ACC112 (cell line): ENCODE measurements around the gene DIAPH3.

ENCODE experiments used
- H2AFZ ChIP-seq: fragments of 200-600 bp; sonication (generic); one replicate; pipeline ENCODE4 v1.6.0; 2017; ENCODE audit warnings: antibody characterized with exemption, low read length; ENCODE audit not compliant: unreplicated experiment
- H3K27ac ChIP-seq: fragments of 200-600 bp; sonication (generic); 2 replicates; pipeline ENCODE4 v1.5.1; 2014; ENCODE audit warnings: low read depth, mild to moderate bottlenecking, antibody characterized with exemption, low read length, moderate library complexity
- H3K27me3 ChIP-seq: fragments of 200-600 bp; sonication (generic); 2 replicates; pipeline ENCODE4 v1.6.1; 2014; ENCODE audit warnings: mild to moderate bottlenecking, antibody characterized with exemption, low read length, moderate library complexity, mixed read lengths; ENCODE audit not compliant: insufficient read depth
- H3K36me3 ChIP-seq: fragments of 200-600 bp; sonication (generic); 2 replicates; pipeline ENCODE4 v1.6.1; 2016; ENCODE audit warnings: mild to moderate bottlenecking, antibody characterized with exemption, low read length, moderate library complexity, mixed read lengths; ENCODE audit not compliant: insufficient read depth
- H3K4me1 ChIP-seq: fragments of 200-600 bp; sonication (generic); one replicate; pipeline ENCODE4 v1.6.1; 2016; ENCODE audit warnings: low read length, mixed read lengths; ENCODE audit not compliant: insufficient read depth, unreplicated experiment, control insufficient read depth
- H3K4me3 ChIP-seq: fragments of 200-600 bp; sonication (generic); 2 replicates; pipeline ENCODE4 v1.5.1; 2014; ENCODE audit warnings: mild to moderate bottlenecking, low read depth, low read length
- H3K79me2 ChIP-seq: fragments of 200-600 bp; sonication (generic); one replicate; pipeline ENCODE4 v1.6.0; 2016; ENCODE audit warnings: low read length; ENCODE audit not compliant: control insufficient read depth, unreplicated experiment, insufficient read depth

Gene DIAPH3

DNA sequence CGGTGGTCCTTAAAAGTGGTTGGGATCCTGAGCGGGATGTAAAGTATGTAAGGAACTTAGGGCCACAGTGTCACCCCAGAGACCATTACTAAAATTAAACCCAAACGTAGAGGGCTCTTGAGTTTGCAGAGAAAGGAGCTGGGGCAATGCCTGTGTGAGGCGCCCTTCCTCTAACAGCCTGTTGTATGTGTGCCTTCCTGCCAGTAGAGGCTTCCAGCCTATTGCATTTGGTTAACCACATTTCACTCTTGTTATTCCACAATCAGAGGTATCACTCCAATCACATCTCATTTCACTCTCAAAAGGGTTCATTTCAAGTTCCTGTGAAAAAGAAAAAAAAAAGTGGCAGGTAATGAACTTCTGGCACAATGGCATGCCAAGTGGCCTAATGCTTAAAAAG lies 29.4 kb downstream of the DIAPH3 start:
- no peaks in the 10 kb centered on the region for H3K27me3 ChIP-seq
- H3K79me2 ChIP-seq = peaks cover 68% of the 10 kb centered on the region
- peaks cover 26% of the 10 kb centered on the region for H3K36me3 ChIP-seq
- H3K4me3 ChIP-seq = peak overlapping the region; percentile 20; the same call in 1 of the 2 replicates
- peaks cover 19% of the 10 kb centered on the region for H3K4me1 ChIP-seq
- no peak overlapping the region for H2AFZ ChIP-seq
- no peak overlapping the region for H3K27ac ChIP-seq

DNA sequence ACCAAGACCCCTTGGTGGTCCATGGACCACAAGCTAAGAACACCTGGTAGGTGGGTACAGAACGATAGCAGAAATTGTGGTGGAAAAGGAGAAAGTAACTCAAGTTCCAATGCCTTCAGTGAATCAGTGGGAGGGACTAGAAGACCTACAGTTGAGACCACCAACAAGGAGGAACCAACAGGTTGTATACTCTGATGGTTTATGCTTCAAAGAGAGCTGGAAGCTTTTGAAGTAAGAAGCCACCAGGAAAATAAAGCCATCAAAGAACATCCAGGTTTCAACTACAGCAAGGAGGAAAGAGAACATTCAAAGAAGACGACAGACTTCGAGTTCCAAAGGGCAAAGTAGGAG lies 42.4 kb downstream of the DIAPH3 start:
- no peaks in the 10 kb centered on the region for H3K4me1 ChIP-seq
- H3K4me3 ChIP-seq = no peak overlapping the region
- peaks cover 17% of the 10 kb centered on the region for H3K79me2 ChIP-seq
- H3K27me3 ChIP-seq = no peaks in the 10 kb centered on the region
- H3K27ac ChIP-seq = no peak overlapping the region
- H3K36me3 ChIP-seq = peaks cover 5% of the 10 kb centered on the region
- H2AFZ ChIP-seq = no peak overlapping the region

DNA sequence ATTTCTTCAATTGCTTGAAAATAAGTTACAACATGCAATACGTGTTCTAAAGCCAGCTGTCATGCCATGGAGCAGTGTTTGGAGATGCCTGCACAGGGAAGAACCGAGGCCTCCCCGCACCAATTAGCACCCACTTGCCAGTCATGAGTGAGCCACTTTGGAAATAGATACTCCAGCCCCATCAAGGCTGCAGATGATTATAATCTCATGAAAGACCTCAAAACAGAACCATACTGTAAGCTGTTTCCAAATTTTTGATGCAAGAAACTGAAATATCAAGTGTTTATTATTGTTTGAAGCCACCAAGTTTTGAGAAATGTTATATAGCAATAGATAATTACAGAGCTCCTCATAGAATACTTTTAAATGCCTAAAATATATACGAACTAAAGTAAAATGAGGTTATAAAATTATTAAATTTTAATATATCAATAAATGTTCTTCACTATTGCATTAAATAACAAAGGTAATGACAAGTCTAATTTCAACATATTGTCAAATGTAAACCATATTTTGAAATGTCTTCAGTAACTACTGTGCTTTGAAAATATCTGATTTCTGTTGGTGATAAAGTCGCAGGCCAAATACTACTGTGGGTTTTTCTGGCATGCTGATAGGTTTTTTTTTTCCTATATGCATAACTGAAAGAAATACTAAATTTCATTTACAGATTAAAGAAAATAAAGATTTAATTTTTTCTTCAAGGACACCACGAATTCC lies 43.0 kb downstream of the DIAPH3 start:
- Histone ChIP-seq H3K4me3 (no peak overlapping the region), H3K4me1 (no peaks in the 10 kb centered on the region), H2AFZ (no peak overlapping the region), H3K27ac (no peak overlapping the region), H3K27me3 (no peaks in the 10 kb centered on the region), H3K79me2 (peaks cover 22% of the 10 kb centered on the region), H3K36me3 (peaks cover 5% of the 10 kb centered on the region)

DNA sequence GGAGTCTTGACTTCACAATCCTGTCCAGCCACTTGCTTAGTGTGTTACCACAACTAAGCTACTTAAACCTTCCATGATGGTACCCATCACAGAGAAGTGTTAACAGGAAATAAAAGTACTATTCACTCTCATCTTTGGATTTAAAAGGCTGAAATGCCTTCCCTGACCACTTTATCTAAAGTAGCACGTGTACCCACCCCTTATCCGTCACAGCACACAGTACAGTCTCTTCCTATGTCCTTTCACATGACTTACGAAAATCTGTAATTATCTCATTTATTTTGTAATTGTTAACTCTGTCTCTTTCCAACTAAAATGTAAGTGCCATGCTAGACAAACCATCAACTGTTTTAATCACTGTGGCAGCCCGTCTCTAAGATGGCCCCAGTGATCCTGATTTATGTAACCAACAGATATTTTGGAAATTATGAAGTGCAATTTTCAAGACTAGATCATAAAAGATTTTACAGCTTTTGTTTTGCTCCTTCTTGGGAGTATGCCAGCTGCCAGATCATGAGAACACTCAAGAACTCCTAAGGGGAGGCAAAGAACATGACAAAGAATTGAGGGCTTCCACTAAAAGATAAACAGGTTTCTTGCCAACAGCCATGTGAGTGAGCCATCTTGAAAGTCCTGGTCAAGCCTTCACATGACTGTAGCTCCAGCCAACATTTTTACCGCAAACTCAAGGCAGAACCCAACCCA lies 44.9 kb downstream of the DIAPH3 start:
- H3K27ac ChIP-seq = no peak overlapping the region
- no peak overlapping the region for H3K4me3 ChIP-seq
- H3K4me1 ChIP-seq = no peaks in the 10 kb centered on the region
- H2AFZ ChIP-seq = no peak overlapping the region
- H3K27me3 ChIP-seq = no peaks in the 10 kb centered on the region
- peaks cover 35% of the 10 kb centered on the region for H3K79me2 ChIP-seq
- peaks cover 15% of the 10 kb centered on the region for H3K36me3 ChIP-seq

DNA sequence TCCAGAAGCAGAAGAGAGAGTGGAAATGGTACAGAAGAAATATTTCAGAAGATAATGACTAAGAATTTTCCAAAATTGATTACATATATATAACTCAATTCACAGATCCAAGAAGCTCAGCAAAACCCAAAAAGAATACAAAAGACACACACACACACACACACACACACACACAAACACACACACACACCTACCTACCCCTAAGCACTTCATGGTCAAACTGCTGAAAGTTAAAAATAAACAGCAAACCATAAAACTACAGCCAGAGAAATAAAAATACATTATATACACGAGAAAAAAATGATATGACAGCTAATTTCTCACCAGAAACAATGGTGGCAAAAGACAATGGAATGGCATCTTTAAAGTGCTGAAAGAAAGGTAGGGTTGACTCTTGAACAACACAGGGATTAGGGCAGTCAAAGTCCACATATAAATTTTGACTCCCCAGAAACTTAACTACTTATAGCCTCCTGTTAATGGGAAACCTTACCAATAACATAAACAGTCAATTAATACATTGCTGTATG lies 49.2 kb downstream of the DIAPH3 start:
- peaks cover 30% of the 10 kb centered on the region for H3K36me3 ChIP-seq
- H3K27ac ChIP-seq = no peak overlapping the region
- H3K4me1 ChIP-seq = peaks cover 19% of the 10 kb centered on the region
- peaks cover 33% of the 10 kb centered on the region for H3K79me2 ChIP-seq
- no peak overlapping the region for H3K4me3 ChIP-seq
- no peak overlapping the region for H2AFZ ChIP-seq
- no peaks in the 10 kb centered on the region for H3K27me3 ChIP-seq

DNA sequence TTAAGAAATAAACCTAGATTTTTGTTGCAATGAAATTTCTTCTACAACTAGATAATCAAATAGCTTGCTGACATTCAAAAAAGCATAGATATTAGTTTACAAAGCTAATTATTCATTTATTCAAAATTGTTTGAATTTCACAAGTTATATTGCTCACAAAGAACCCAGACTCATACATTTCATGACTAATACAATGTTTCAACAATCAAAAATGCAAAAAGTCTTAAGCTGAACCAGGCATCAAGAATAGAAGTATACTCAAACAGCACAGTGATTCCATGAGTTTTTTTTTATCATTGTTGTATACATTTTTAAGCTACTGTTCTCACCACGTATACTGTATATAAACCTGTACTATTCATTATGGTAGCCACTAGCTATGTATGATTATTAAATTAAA lies 51.0 kb downstream of the DIAPH3 start:
- H3K79me2 ChIP-seq = peaks cover 35% of the 10 kb centered on the region
- peaks cover 35% of the 10 kb centered on the region for H3K36me3 ChIP-seq
- peaks cover 19% of the 10 kb centered on the region for H3K4me1 ChIP-seq
- H3K27me3 ChIP-seq = no peaks in the 10 kb centered on the region
- H3K4me3 ChIP-seq = no peak overlapping the region
- peak overlapping the region; percentile 56 for H3K27ac ChIP-seq
- H2AFZ ChIP-seq = no peak overlapping the region

DNA sequence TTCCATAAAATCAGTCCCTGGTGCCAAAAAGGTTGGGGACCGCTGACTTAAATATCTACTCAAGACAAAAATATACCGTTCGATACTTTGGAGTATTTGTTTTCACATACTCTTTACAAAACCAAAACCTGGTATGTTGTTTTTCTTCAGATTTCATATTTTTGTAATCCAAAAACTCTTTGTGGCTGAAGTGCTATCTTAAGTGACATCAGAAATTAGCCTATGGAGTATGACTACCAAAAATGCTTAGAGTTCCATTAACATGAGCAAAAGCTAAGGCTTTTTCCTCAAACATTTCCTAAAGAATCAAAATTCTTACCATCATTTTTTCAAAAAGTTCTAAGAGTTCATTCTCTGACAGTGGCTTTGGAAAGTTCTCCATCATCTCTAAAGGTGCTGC lies 52.0 kb downstream of the DIAPH3 start:
- H3K36me3 ChIP-seq = peaks cover 35% of the 10 kb centered on the region
- H3K27ac ChIP-seq = peak overlapping the region; percentile 56
- H3K27me3 ChIP-seq = no peaks in the 10 kb centered on the region
- H2AFZ ChIP-seq = no peak overlapping the region
- no peak overlapping the region for H3K4me3 ChIP-seq
- peaks cover 40% of the 10 kb centered on the region for H3K79me2 ChIP-seq
- H3K4me1 ChIP-seq = peaks cover 19% of the 10 kb centered on the region

DNA sequence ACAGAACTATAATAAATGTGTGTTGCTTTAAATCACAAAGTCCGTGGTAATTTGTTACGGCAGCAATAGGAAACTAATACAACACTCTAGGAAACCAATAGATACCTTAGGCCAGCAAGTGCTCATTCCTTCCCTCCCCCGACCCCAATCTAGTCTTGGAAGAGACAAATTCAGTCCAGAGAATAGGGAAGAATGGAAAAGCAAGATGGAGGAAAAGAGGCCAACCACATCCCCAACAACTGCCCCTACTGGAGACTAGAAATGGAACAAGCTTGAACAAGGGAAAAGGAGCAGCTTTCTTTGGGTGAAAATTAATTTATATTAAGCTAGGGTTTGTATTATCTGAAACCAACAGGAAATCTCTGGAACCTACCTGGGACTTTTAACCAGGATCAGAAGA lies 54.4 kb downstream of the DIAPH3 start:
- H3K4me1 ChIP-seq = peaks cover 19% of the 10 kb centered on the region
- no peak overlapping the region for H2AFZ ChIP-seq
- no peaks in the 10 kb centered on the region for H3K27me3 ChIP-seq
- peaks cover 24% of the 10 kb centered on the region for H3K36me3 ChIP-seq
- peaks cover 40% of the 10 kb centered on the region for H3K79me2 ChIP-seq
- no peak overlapping the region for H3K27ac ChIP-seq
- H3K4me3 ChIP-seq = no peak overlapping the region

DNA sequence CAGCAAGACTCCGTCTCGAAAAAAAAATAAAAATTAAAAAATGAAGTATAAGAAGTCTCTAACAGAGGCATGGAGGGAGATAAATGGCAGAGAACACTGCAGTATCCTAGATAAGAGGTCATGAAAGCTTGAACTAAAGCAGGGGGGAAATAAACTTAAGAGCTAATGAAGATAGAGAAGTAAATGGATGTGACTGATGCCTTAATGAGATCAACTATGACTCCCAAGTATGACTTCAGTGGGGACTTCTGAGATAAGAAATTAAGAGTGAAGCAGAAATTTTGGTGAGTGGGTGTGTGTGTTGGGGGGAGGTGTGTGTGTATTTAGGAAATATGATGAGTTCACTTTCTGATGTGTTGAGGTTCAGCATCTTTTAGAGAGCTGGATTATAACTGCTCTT lies 55.1 kb downstream of the DIAPH3 start:
- no peak overlapping the region for H2AFZ ChIP-seq
- H3K79me2 ChIP-seq = peaks cover 37% of the 10 kb centered on the region
- H3K4me1 ChIP-seq = peaks cover 19% of the 10 kb centered on the region
- no peaks in the 10 kb centered on the region for H3K27me3 ChIP-seq
- no peak overlapping the region for H3K27ac ChIP-seq
- H3K4me3 ChIP-seq = no peak overlapping the region
- peaks cover 18% of the 10 kb centered on the region; the same call in 1 of the 2 replicates for H3K36me3 ChIP-seq

DNA sequence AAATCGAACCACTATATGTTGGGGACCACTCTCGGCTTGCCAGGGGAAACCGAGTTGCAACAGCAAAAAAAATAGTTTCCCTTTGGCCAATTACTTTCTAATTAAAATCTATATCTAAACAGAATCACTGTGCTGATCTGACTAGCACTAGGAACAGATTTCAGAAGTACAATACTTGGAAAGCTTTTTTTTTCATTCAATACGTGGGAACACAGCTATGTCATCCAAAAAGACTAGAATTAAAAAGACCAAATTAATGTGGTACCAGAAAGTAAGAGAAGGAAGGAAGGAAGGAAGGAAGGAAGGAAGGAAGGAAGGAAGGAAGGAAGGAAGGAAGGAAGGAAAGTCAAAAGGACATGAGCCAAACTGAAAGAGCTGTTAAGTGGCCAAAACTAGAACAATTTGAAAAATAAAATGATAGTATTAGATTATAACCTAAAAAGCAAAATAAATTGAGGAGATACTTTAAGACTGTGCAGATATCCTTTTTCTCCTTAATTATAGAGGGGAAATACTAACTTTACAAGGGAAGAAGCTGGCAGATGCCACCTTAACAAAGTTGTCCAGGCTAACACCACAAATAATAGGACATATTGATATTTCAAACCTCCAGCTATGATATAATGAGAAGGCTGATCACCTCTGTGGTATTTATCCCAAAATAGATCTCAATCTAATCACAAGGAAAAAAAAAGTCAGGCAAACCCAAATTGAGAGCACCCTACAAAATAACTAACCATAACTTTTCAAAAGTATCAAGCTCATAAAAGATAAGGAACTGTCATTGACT lies 63.9 kb downstream of the DIAPH3 start:
- peaks cover 55% of the 10 kb centered on the region for H3K79me2 ChIP-seq
- H3K27me3 ChIP-seq = no peaks in the 10 kb centered on the region
- no peak overlapping the region for H3K27ac ChIP-seq
- peaks cover 2% of the 10 kb centered on the region; the same call in 1 of the 2 replicates for H3K36me3 ChIP-seq
- no peak overlapping the region for H2AFZ ChIP-seq
- H3K4me1 ChIP-seq = no peaks in the 10 kb centered on the region
- no peak overlapping the region for H3K4me3 ChIP-seq
